ENCODE measurements around the gene IL11.
"Not testable (repeated sequence)": the region's sequence is repeated elsewhere in the genome, so short reads cannot be mapped to it uniquely, and the experiment has no call there.

IL11 gene

GRCh38 chr19:55370305-55370988 is at the start of gene IL11:
IL11 (minus strand) TSS chr19:55370463; CDS start chr19:55370310, 153 bp downstream.
- DNase-seq, result no peak

GRCh38 chr19:55419624-55420236 is 49.5 kb upstream of the IL11 start:
- no peak for DNase-seq

DNA sequence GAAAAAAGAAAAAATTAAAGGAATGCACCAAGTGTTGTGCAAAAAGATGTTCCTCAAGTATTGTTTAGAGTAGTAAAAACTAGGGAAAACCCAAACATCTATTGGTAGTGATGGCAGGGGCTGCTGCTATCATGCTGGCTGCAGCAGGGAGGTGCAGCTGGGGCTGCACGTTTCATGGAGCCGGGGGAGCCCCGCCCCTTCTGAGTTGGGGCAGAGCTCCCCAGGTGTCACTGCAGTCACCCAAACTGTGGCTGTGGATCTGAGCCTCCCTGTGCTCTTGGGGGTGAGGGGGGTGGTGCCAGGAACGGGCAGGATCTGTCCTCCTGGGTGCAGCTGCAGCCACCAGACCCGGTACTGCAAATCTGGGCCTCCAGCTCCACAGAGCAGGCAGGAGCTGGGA is 48.8 kb upstream of the IL11 start:
- DNase-seq, result no peak

- DNase-seq, result peak; percentile 35 to 88
Observed at GRCh38 chr19:55418185-55418584, 47.9 kb upstream of the IL11 start.

DNA sequence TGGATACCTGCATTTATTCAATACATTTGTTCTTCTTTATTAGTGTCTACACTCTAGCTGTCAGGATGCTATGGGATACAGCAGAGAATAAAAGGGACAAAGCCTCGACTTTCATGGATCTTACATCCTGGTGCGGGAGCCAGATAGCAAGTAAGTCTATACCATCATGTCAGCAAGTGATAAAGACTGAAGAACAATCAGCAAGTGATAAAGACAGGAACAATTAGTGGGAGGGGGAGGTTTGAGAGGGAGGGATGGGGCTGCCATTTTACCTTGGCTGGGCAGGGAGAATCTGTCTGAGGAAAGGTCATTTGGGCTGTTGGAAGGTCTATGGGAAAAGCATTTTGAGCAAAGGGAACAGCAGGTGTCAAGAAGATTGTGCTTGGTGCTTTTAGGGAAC is 39.9 kb upstream of the IL11 start:
- DNase-seq, result no peak

GRCh38 chr19:55409179-55409578 is 38.9 kb upstream of the IL11 start:
- not testable (repeated sequence) for DNase-seq

DNA sequence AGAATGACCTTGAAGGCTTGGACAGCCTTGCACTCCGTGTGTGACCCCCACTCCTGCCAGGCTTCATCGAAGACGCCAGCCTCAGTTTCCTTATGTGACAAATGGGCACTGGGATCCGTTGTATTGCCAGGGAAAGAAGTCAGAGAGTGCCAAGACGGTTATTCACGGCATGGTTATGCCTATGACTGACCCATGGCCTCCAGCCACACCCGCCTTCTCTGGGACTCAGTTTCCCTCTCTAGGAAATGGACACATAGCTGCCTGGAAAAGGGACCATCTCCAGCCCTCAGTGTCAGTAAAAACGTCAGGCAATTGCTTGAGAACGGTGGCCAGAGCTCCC is 38.2 kb upstream of the IL11 start:
- DNase-seq, result no peak

GRCh38 chr19:55407800-55408532 is 37.7 kb upstream of the IL11 start:
- peak; percentile 99 for DNase-seq

- not testable (repeated sequence) for DNase-seq
Observed at GRCh38 chr19:55407550-55407799, 37.2 kb upstream of the IL11 start, which contains the start of gene UBE2S. UBE2S (minus strand) TSS chr19:55407788; CDS start chr19:55407589, 199 bp downstream.

- DNase-seq, result peak in 1 of 2 experiments; percentile 22
Observed at GRCh38 chr19:55406826-55407549, 36.7 kb upstream of the IL11 start.

DNA sequence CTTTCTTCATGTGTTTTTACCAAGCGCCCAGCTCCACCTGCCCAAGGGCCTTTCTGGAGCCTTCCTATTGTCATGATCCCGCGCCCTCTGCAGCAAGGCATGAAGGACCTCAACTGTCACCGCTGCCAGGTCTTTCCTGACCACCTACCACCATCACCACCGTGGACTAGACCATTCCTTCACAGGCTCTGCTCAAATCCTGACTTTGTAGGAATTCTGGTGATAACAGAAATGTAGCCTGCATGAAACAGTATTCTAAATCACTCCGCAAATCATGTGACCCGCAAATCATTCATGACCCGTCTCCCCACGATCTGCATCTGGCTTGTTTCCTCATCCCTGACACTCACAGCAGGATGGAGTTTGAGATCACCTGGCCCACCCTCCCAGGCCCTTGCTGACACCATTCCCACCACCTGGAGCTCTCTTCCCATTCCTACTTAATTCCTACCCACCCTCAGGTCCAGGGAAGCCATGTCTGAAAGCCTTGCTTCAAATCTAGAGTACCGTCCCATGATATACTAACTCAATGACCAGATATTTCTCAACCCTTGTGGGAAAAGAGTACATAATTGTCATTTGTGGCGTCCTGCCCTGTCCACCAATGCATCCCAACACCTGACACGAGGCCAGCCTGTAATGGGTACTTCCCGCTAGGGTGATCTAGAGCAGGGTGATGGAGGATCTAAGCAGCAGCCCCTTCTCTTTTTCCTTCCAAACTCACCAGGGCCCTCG is 36.0 kb upstream of the IL11 start:
- DNase-seq, result no peak

GRCh38 chr19:55405638-55406037 is 35.4 kb upstream of the IL11 start:
- DNase-seq, result no peak

GRCh38 chr19:55402509-55402908 is 32.2 kb upstream of the IL11 start:
- DNase-seq, result no peak

GRCh38 chr19:55401390-55401789 is 31.1 kb upstream of the IL11 start:
- DNase-seq, result not testable (repeated sequence)

DNA sequence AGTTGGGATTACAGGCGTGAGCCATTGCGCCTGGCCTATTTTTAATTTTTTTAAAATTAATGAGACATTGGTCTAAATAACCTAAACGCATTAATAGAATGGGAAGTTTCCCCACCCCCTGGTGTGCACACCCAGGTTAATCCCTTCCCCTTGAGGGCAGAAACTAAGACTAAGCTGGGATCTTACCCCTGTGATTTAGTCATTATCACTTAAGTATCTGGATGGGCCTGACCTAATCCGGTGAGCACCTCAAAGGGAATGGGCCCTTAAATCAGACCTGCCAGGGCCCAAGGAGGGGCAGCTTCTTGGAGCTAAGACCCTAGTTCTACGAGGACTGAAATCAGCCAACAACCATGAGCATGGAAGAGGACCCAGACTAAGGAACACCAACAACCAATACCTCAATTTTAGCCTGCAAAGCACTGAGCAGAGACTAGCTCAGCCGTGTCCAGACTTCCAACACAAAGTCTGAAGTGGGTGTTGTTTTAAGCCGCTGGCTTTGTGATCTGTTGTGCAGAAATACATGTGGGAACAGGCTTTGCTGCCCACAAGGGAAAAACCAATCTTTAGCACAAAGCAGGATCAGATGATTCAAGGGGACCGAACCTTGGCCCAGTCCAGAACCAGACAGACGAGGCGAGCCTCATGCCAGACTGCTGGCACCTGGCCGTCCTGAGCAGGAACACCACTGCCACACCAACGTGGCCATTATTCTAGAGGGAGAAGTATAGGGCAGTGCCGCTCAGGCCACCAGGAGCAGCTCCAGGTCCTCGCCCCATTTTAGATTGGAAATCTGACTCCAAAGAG is 30.2 kb upstream of the IL11 start:
- no peak for DNase-seq

GRCh38 chr19:55398200-55398925 is 28.1 kb upstream of the IL11 start:
- no peak for DNase-seq

- no peak for DNase-seq
Observed at GRCh38 chr19:55392820-55393761, 22.8 kb upstream of the IL11 start.

DNA sequence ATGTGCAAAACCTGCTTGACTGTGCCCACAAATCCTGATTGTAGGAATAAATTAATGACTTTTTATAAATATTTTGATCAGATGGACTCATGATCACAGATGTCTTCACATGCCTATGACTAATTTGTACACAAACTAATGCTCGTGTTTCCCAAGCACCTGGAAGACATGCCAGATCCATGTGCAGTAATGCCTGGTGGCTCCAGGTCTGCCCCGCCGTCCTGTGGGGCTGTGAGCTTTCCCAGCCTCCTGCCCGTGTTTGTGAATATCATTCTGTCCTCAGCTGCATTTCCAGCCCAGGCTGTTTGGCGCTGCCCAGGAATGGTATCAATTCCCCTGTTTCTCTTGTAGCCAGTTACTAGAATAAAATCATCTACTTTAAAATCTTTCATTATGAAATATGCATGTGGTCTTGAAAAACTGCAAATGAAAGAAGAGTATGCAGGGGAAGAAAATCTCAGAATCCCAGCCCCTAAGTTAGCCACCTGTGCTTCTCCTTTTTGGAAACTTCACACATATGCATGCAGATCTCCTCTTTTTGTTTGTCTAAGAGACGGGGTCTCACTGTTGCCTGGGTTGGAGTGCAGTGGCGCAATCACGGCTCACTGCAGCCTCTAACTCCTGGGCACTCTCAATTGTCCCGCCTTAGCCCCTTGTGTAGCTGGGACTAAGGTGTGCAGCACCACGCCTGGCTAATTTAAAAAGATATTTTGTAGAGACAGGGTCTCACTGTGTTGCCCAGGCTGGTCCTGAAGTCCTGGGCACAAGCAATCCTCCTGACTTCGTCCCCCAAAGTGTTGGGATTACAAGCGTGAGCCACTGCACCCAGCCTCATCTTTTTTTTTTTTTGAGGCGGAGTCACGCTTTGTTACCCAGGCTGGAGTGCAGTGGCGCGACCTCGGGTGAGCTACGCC is 21.7 kb upstream of the IL11 start:
- no peak for DNase-seq

GRCh38 chr19:55391191-55391670 is 21.0 kb upstream of the IL11 start:
- no peak for DNase-seq

Measured in NCI-H524 (cell line).